ENCODE results near the gene CBX6. TPM values are rescaled to one million over a fixed set of nuclear protein-coding genes. Genes with fewer than 3 reads are reported as not detected.

CBX6 gene
- total RNA-seq, 1 experiment from 2014 or later: 90.0 TPM

DNA sequence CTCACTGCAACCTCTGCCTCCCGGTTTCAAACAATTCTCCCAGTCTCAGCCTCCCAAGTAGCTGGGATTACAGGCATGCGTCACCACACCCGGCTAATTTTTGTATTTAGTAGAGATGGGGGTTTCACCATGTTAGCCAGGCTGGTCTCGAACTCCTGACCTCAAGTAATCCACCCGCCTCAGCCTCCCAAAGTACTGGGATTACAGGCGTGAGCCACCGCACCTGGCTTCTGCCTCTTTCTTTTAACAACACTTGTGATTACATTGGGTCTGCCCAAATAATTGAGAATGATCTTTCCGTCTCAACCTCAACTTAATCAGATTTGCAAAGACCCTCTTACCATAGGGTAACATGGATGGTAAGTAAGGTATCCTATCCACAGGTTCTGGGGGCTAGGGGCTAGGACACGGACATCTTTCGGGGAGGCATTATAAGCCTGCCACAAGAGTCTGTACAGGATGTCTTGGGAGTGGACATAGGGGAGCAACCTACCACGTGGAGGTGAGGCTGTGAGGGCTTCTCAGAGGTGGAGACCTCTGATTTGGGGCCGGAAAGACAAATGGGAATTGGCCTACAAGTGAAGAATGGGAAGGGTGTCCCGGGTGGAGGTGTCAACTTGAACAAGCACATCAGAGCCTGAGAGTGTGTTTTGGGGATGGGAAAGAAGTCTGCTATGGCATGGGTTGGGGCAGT, 2.7 kb upstream of the CBX6 start:
- DNase-seq (ENCODE audit: low read depth, low spot score): no peak
- H3K36me3 ChIP-seq (ENCODE audit: control insufficient read depth in 1 of 2, insufficient read depth in 2 of 2, low read length in 2 of 2): peaks cover 0 to 5% of the 10 kb centered on the region in 2 experiments; a peak in 3 of 4 replicates
- POLR2A ChIA-PET: no interaction called here
- no peak for ATAC-seq
- intact Hi-C loops (cut with micrococcal nuclease): loop anchor here (5.0 kb wide), 1 partner anchor 433 kb away; no protein-coding TSS in a partner anchor
- RAD21 ChIA-PET (ENCODE audit: low non-redundant PET in 1 of 2, low total read pairs in 2 of 2, uncharacterized antibody in 2 of 2, unreplicated experiment in 2 of 2): interaction anchor here in 1 of 2 experiments (0.6 kb wide), 1 partner anchor 53 kb away, joined by 3 read pairs; no protein-coding TSS in a partner anchor
- no TSS peak for BruUV-seq (replicated peaks)
- H3K79me2 ChIP-seq (ENCODE audit: insufficient read depth, low read length): peaks cover 20% of the 10 kb centered on the region
- H3K4me1 ChIP-seq (ENCODE audit: control insufficient read depth in 1 of 2, insufficient read depth in 2 of 2, low read length in 2 of 2): peaks cover 7 to 34% of the 10 kb centered on the region in 2 experiments
- no peaks in the 10 kb centered on the region for H4K20me1 ChIP-seq (ENCODE audit: insufficient read depth)
- no peak overlapping the region for H3K4me2 ChIP-seq (ENCODE audit: low read length)
- CTCF ChIA-PET: interaction anchor here (0.7 to 1.5 kb wide), 3 partner anchors 50 to 129 kb away, joined by 3 to 6 read pairs (median 3); no protein-coding TSS in a partner anchor
- H3K9me2 ChIP-seq (ENCODE audit: insufficient read depth): no peaks in the 10 kb centered on the region
- H3K27me3 ChIP-seq (ENCODE audit: insufficient read depth, low read length): no peaks in the 10 kb centered on the region
- no peaks in the 10 kb centered on the region for H3K9me3 ChIP-seq (ENCODE audit: control insufficient read depth in 1 of 2, insufficient read depth in 1 of 2, low read depth in 1 of 2, low read length in 2 of 2)
- H3K27ac ChIP-seq (ENCODE audit: low read depth, low read length): no peak overlapping the region
- H3K9ac ChIP-seq (ENCODE audit: low read length): no peak overlapping the region
- H3K4me3 ChIP-seq (replicated peaks in 1 of 2; ENCODE audit: low read depth in 1 of 2, low read length in 2 of 2): no peak overlapping the region
- no peak overlapping the region for H2AFZ ChIP-seq (ENCODE audit: low read depth, low read length, poor library complexity, severe bottlenecking)
- TF ChIP-seq YY1 (IDR thresholded peaks at IDR 0.05; ENCODE audit: extremely low read depth, insufficient replicate concordance, low read depth, low read length) (no peak), TCF7L2 (IDR thresholded peaks at IDR 0.05; ENCODE audit: borderline replicate concordance, extremely low read depth, insufficient read depth, insufficient read length) (no peak), POLR2A (IDR thresholded peaks at IDR 0.05; ENCODE audit: borderline replicate concordance, extremely low read depth, insufficient read depth, insufficient read length) (no peak), EGR1 (IDR thresholded peaks at IDR 0.05; ENCODE audit: low read depth) (no peak), ELF1 (IDR thresholded peaks at IDR 0.05; ENCODE audit: borderline replicate concordance, low read depth) (no peak), EZH2phosphoT487 (IDR thresholded peaks at IDR 0.05; ENCODE audit: borderline replicate concordance) (no peak), EZH2 (IDR thresholded peaks at IDR 0.05) (no peak), FOSL1 (IDR thresholded peaks at IDR 0.05; ENCODE audit: low read depth) (no peak), ZNF274 (IDR thresholded peaks at IDR 0.05; ENCODE audit: low read depth, low read length) (no peak), POLR2AphosphoS5 (IDR thresholded peaks at IDR 0.05; ENCODE audit: low read depth, low read length) (no peak), SRF (IDR thresholded peaks at IDR 0.05; ENCODE audit: low read depth) (no peak), ZFX (IDR thresholded peaks at IDR 0.05) (no peak)
- TF ChIP-seq, protein P1, sequence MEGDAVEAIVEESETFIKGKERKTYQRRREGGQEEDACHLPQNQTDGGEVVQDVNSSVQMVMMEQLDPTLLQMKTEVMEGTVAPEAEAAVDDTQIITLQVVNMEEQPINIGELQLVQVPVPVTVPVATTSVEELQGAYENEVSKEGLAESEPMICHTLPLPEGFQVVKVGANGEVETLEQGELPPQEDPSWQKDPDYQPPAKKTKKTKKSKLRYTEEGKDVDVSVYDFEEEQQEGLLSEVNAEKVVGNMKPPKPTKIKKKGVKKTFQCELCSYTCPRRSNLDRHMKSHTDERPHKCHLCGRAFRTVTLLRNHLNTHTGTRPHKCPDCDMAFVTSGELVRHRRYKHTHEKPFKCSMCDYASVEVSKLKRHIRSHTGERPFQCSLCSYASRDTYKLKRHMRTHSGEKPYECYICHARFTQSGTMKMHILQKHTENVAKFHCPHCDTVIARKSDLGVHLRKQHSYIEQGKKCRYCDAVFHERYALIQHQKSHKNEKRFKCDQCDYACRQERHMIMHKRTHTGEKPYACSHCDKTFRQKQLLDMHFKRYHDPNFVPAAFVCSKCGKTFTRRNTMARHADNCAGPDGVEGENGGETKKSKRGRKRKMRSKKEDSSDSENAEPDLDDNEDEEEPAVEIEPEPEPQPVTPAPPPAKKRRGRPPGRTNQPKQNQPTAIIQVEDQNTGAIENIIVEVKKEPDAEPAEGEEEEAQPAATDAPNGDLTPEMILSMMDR (IDR thresholded peaks at IDR 0.05 in 2 of 3, conservative IDR thresholded peaks at IDR 0.05 in 1 of 3; ENCODE audit: borderline replicate concordance in 1 of 3, insufficient read depth in 1 of 3, low read depth in 2 of 3, low read length in 2 of 3): no peak

All from HCT116 (cell line).